ENCODE results near the gene MAP2K2.
"Not testable (repeated sequence)": the region's sequence is repeated elsewhere in the genome, so short reads cannot be mapped to it uniquely, and the experiment has no call there.

MAP2K2 gene

GRCh38 chr19:4123615-4124568, at the start of gene MAP2K2:
MAP2K2 (minus strand) TSS chr19:4124122; CDS start chr19:4123875, 247 bp downstream.
- Mint-ChIP-seq H3K27ac (peak within 1 kb of the TSS; percentile 99), H3K9me3 (no peaks in the 10 kb centered on the region), H3K4me1 (peaks cover 32% of the 10 kb centered on the region), H3K36me3 (peaks cover 32% of the 10 kb centered on the region), H3K4me3 (peak within 1 kb of the TSS; percentile 95)
- ATAC-seq (peak; percentile 92), DNase-seq (ENCODE audit: low spot score in 2 of 2) (peak; percentile 97 to 98)

DNA sequence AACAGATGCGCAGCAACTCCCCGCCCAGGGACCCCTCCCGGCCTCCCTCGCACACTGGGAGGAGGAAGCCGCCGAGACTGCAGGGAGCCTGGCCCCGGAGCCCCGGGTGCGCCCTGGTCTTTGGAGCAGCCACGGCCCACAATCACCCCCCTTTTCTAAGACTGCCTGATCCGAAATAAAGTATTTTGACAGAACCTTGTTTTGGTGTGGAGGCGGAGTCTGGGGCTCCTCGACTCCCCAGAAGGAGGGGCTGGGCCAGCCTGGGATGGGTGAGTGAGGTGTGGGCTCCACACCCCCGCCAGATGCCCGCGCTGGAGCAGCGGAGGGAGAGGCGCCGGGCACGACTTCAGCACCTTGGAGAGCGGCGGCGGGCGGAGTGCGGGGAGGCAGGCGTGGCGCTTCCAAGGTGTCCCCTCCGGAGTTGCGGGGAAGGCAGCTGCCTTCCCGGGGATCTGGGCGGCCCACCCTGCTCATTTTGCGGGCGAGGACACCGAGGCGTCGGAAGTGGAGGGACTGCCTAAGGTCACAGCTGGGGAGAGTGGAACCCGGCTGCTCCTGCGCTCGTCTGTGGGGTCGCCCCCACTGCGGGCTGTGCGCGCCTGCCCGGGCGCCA, 49.0 kb upstream of the MAP2K2 start:
- Mint-ChIP-seq H3K9me3 (no peaks in the 10 kb centered on the region), H3K4me1 (peaks cover 13% of the 10 kb centered on the region), H3K4me3 (no peak overlapping the region), H3K36me3 (peaks cover 20% of the 10 kb centered on the region), H3K27ac (no peak overlapping the region)
- DNase-seq (ENCODE audit: low spot score in 2 of 2) (peak; percentile 67 to 82), ATAC-seq (peak; percentile 76)

GRCh38 chr19:4171676-4172075, 47.8 kb upstream of the MAP2K2 start:
- H3K4me3 Mint-ChIP-seq, result no peak overlapping the region
- ATAC-seq, result no peak
- H3K4me1 Mint-ChIP-seq, result peaks cover 19% of the 10 kb centered on the region
- peaks cover 9% of the 10 kb centered on the region for H3K36me3 Mint-ChIP-seq
- no peak overlapping the region for H3K27ac Mint-ChIP-seq
- no peaks in the 10 kb centered on the region for H3K9me3 Mint-ChIP-seq
- no peak for DNase-seq (ENCODE audit: low spot score in 2 of 2)

DNA sequence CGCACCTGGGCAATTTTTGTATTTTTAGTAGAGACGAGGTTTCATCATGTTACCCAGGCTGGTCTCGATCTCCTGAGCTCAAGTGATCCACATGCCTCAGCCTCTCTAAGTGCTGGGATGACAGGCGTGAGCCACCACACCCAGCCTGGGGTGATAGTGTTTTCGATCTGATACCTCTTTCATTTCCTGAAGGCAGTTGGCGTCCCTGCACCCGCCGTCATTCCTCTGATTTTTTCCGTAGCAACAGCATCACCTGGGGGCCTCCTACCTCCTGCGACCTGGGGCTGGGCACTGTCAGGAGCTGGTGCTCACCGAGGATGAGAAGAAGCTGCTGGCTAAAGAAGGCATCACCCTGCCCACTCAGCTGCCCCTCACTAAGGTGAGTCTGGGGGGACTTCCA, 40.3 kb upstream of the MAP2K2 start:
- DNase-seq (ENCODE audit: low spot score in 2 of 2), result no peak
- peaks cover 6% of the 10 kb centered on the region for H3K4me1 Mint-ChIP-seq
- H3K27ac Mint-ChIP-seq, result no peak overlapping the region
- no peaks in the 10 kb centered on the region for H3K36me3 Mint-ChIP-seq
- H3K4me3 Mint-ChIP-seq, result no peak overlapping the region
- ATAC-seq, result no peak
- no peaks in the 10 kb centered on the region for H3K9me3 Mint-ChIP-seq

GRCh38 chr19:4161415-4162077, 37.6 kb upstream of the MAP2K2 start:
- Mint-ChIP-seq H3K4me1 (no peaks in the 10 kb centered on the region), H3K9me3 (no peaks in the 10 kb centered on the region), H3K4me3 (no peak overlapping the region), H3K36me3 (no peaks in the 10 kb centered on the region), H3K27ac (no peak overlapping the region)
- DNase-seq (ENCODE audit: low spot score in 2 of 2) (no peak), ATAC-seq (no peak)

GRCh38 chr19:4157971-4158370, 34.0 kb upstream of the MAP2K2 start:
- ATAC-seq; DNase-seq (ENCODE audit: low spot score in 2 of 2); H3K9me3 Mint-ChIP-seq; H3K27ac Mint-ChIP-seq; H3K36me3 Mint-ChIP-seq; H3K4me1 Mint-ChIP-seq; H3K4me3 Mint-ChIP-seq: not testable (repeated sequence)

GRCh38 chr19:4157164-4157563, 33.2 kb upstream of the MAP2K2 start:
- H3K36me3 Mint-ChIP-seq, result no peaks in the 10 kb centered on the region
- no peak for DNase-seq (ENCODE audit: low spot score in 2 of 2)
- ATAC-seq, result no peak
- no peaks in the 10 kb centered on the region for H3K9me3 Mint-ChIP-seq
- H3K4me3 Mint-ChIP-seq, result no peak overlapping the region
- peaks cover 8% of the 10 kb centered on the region for H3K4me1 Mint-ChIP-seq
- H3K27ac Mint-ChIP-seq, result no peak overlapping the region

DNA sequence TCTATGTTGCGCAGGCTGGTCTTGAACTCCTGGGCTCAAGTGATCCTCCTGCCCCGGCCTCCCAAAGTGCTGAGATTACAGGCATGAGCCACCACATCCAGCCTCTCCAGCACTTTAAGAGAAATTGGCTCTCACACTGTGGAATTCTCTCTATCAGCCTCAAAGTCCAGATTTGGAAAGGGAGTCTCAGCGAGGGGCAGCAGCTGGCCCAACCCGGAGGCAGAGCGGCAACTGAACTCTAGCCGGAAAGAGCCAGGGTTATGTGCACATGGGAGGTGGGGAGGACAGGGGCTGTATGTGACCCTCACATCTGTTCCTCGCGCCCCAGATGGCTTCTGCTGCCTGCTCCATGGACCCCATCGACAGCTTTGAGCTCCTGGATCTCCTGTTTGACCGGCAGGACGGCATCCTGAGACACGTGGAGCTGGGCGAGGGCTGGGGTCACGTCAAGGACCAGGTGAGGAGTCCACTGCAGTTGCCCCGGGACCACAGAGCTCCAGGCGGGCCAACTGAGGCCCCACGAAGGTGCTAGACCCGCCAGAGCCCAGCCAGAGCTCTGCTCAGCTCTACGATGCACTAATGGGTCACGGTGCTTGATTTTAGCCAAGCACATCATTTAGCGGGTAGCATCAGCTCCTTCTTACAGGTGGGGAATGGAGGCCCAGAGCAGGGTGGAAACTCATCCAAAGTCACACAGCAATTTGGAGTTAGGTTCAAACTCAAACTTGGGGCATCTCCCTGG, 30.8 kb upstream of the MAP2K2 start:
- H3K27ac Mint-ChIP-seq, result no peak overlapping the region
- no peak overlapping the region for H3K4me3 Mint-ChIP-seq
- no peaks in the 10 kb centered on the region for H3K36me3 Mint-ChIP-seq
- no peaks in the 10 kb centered on the region for H3K9me3 Mint-ChIP-seq
- peaks cover 8% of the 10 kb centered on the region for H3K4me1 Mint-ChIP-seq
- ATAC-seq (no peak), DNase-seq (ENCODE audit: low spot score in 2 of 2) (no peak)

DNA sequence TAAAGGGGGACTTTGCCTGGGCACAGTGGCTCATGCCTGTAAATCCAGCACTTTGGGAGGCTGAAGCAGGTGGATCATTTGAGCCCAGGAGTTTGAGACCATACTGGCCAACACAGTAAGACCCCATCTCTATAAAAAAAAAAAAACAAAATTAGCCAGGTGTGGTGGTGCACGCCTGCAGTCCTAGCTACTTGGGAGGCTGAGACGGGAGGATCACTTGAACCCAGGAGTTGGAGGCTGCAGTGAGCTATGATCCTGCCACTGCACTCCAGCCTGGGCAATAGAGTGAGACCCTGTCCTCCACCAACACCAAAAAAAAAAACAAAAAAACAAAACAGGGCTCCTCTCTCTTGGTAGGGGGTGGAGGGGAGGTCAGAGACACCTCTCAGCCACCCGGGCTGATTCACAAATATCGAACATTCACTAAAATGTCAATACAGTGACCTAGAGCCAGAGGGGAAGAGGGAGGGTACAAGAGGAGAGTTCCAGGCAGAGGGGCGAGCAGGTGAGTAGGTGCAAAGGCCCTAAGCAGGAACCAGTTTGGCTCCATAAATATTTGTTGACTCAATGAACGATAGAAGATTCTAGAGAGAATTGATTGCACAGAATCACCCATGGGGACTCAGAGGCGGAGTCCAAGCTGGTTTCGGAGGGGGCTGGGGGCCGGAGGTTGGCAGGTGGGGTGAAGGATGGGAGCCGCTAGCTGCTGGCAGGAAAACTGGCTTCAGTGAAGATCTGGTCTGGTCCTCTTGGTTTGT, 28.5 kb upstream of the MAP2K2 start:
- Mint-ChIP-seq H3K4me1 (peaks cover 8% of the 10 kb centered on the region), H3K27ac (no peak overlapping the region), H3K9me3 (no peaks in the 10 kb centered on the region), H3K4me3 (no peak overlapping the region), H3K36me3 (no peaks in the 10 kb centered on the region)
- DNase-seq (ENCODE audit: low spot score in 2 of 2) (no peak), ATAC-seq (no peak)

- no peak for DNase-seq (ENCODE audit: low spot score in 2 of 2)
- H3K27ac Mint-ChIP-seq, result no peak overlapping the region
- no peaks in the 10 kb centered on the region for H3K9me3 Mint-ChIP-seq
- no peak for ATAC-seq
- no peaks in the 10 kb centered on the region for H3K36me3 Mint-ChIP-seq
- peaks cover 8% of the 10 kb centered on the region for H3K4me1 Mint-ChIP-seq
- no peak overlapping the region for H3K4me3 Mint-ChIP-seq
Observed at GRCh38 chr19:4151623-4152022, 27.7 kb upstream of the MAP2K2 start.

DNA sequence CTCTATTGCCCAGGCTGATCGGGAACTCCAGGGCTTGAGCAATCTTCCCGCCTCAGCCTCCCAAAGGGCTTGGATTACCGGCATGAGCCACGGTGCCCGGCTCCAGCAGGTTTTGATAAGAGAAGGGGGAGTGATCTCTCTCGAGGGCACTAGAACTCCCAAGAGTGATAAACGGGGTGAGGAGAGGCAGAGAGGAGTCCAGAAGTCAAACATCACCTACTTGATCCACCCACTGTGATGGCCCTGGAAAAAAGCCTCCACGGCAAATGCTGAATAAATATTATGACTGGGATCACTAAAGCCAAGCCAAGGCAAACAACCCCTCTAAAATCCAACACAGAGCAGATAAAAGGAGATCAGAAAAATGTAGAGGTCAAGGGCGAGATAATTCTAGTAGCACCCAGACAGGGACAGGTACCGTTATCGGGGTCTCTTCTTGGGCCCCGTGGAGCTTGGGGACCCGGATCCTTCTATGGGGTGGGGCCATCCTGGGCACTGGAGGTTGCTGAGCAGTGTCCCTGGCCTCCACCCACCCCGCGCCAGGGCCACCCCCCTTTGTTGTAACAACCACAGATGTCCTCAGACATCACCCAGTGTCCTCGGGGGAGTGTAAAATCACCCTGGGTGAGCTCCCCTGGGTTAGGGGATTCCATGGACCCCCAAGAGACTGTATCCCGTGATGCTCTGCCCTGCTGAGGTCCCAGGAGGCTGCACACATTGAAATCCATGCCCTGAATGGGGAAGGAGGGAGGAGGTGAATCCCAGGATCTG, 25.8 kb upstream of the MAP2K2 start:
- no peak overlapping the region for H3K4me3 Mint-ChIP-seq
- no peaks in the 10 kb centered on the region for H3K9me3 Mint-ChIP-seq
- no peak for DNase-seq (ENCODE audit: low spot score in 2 of 2)
- H3K36me3 Mint-ChIP-seq, result no peaks in the 10 kb centered on the region
- peaks cover 14% of the 10 kb centered on the region for H3K4me1 Mint-ChIP-seq
- H3K27ac Mint-ChIP-seq, result no peak overlapping the region
- ATAC-seq, result no peak

DNA sequence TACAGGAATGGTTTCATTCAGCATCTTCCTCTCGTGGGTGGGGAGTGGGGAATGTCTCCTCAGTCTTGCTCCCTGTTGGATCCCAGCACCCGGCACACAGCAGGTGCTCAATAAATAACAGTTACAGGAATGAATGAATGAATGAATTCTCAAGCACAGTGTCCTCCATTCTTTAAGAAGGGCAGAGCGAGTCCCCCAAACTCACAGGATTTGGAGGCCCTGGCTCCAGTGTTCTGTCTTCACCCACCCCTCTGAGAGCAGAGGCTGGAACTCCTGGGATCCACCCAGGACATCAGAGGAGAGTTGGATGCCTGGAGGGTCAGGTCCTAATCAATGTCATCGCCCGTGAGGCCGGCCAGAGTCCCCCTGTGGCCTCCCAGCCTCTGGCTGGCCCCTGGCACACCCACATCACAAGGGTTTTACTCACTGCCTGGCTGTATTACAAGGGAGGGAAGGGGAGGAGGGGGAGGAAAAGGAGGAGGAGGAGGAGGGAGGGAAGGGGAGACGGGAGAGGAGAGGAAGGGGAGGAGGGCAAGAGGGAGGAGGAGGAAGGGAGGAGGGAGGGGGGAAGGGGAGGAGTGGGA, 20.8 kb upstream of the MAP2K2 start:
- ATAC-seq, result no peak
- H3K4me3 Mint-ChIP-seq, result no peak overlapping the region
- peaks cover 14% of the 10 kb centered on the region for H3K4me1 Mint-ChIP-seq
- no peak for DNase-seq (ENCODE audit: low spot score in 2 of 2)
- H3K36me3 Mint-ChIP-seq, result no peaks in the 10 kb centered on the region
- H3K27ac Mint-ChIP-seq, result no peak overlapping the region
- H3K9me3 Mint-ChIP-seq, result no peaks in the 10 kb centered on the region

- H3K4me3 Mint-ChIP-seq; ATAC-seq; DNase-seq (ENCODE audit: low spot score in 2 of 2); H3K36me3 Mint-ChIP-seq; H3K9me3 Mint-ChIP-seq; H3K27ac Mint-ChIP-seq: not testable (repeated sequence)
- H3K4me1 Mint-ChIP-seq, result peaks cover 21% of the 10 kb centered on the region
Observed at GRCh38 chr19:4142916-4143315, 19.0 kb upstream of the MAP2K2 start.
